ENCODE measurements around the gene POLA2. TPM values are rescaled to one million over a fixed set of nuclear protein-coding genes. Genes with fewer than 3 reads are reported as not detected.

Gene POLA2
- total RNA-seq, 1 experiment from 2014 or later, result 37.7 TPM

DNA sequence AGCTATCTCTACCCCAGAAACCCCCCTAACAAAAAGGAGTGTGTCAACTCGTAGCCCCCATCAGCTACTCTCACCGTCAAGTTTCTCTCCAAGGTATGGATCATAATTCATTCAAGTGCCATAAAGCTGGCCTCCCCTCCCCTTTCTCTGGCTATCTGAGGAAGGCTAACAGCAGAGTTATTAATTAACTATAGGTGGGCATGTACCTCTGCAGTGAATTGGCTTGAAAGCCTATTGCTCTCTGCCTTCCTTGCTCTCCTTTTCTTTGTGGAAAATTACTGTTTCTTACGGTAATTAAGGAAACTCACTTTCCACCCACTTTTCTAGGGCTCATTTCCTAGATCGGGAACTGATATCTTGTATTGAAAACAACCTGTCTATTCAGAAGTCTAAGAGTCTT, 14.1 kb downstream of the POLA2 start:
- Mint-ChIP-seq H3K36me3 (ENCODE audit: insufficient read depth in 1 of 3, low read depth in 3 of 3) (peaks cover 15 to 68% (median 55%) of the 10 kb centered on the region in 3 experiments; a peak in 6 of 7 replicates), H3K27me3 (ENCODE audit: low read depth) (no peaks in the 10 kb centered on the region)

More for the DNA sequence above, 14.1 kb downstream of the POLA2 start:
- Histone ChIP-seq H3K23me2 (ENCODE audit: insufficient read length, low read depth, low read length, poor library complexity, severe bottlenecking) (no peaks in the 10 kb centered on the region), H2AK5ac (ENCODE audit: insufficient read length, low read length) (no peak overlapping the region), H3K27ac (ENCODE audit: insufficient read length, low read depth, low read length) (no peak overlapping the region), H4K91ac (ENCODE audit: insufficient read length, low read depth, low read length) (no peak overlapping the region), H2BK20ac (ENCODE audit: low read depth, low read length, poor library complexity, severe bottlenecking) (no peak overlapping the region), H3K14ac (ENCODE audit: insufficient read depth, low read length) (no peak overlapping the region), H2AFZ (ENCODE audit: low read length) (no peak overlapping the region), H3K23ac (ENCODE audit: insufficient read length, low read depth, low read length) (no peak overlapping the region), H4K5ac (ENCODE audit: insufficient read length, low read depth, low read length) (no peak overlapping the region), H3K4ac (ENCODE audit: low read depth, low read length) (no peak overlapping the region), H3K9me3 (ENCODE audit: control insufficient read depth, low read depth, low read length) (no peaks in the 10 kb centered on the region), H4K20me1 (ENCODE audit: control insufficient read depth, insufficient read depth, insufficient read length) (no peaks in the 10 kb centered on the region), H3K18ac (ENCODE audit: insufficient read length, low read depth, low read length) (no peak overlapping the region), H2BK5ac (ENCODE audit: insufficient read length, low read length) (no peak overlapping the region), H2BK120ac (ENCODE audit: low read depth, low read length, poor library complexity, severe bottlenecking) (no peak overlapping the region), H4K8ac (replicated peaks; ENCODE audit: insufficient read length, low read depth, low read length) (no peak overlapping the region), H3K56ac (ENCODE audit: insufficient read length, low read depth, low read length) (no peak overlapping the region), H3K79me2 (ENCODE audit: insufficient read depth, low read length) (no peaks in the 10 kb centered on the region), H3K4me1 (ENCODE audit: insufficient read depth, low read length) (no peaks in the 10 kb centered on the region), H3K27me3 (ENCODE audit: insufficient read depth, low read length) (no peaks in the 10 kb centered on the region), H2BK15ac (ENCODE audit: low read depth, low read length) (no peak overlapping the region), H3K4me2 (ENCODE audit: insufficient read depth, insufficient read length, low read length) (no peak overlapping the region), H3K79me1 (ENCODE audit: insufficient read depth, low read depth, low read length, poor library complexity, severe bottlenecking) (no peaks in the 10 kb centered on the region), H2BK12ac (ENCODE audit: insufficient read length, low read depth, low read length) (no peak overlapping the region), H3T11ph (ENCODE audit: low read length) (no peak overlapping the region), H3K9ac (ENCODE audit: extremely low read depth, insufficient read length, low read length) (no peak overlapping the region)
- TF ChIP-seq CTCF (conservative IDR thresholded peaks at IDR 0.05), result no peak
- no CpG with 5 or more reads among the region's 4 CpGs for whole genome bisulfite sequencing (ENCODE audit: extremely low coverage, insufficient read length, low lambda C conversion rate)
- no peak overlapping the region for H3K27ac Mint-ChIP-seq
- peaks cover 0 to 3% of the 10 kb centered on the region in 2 experiments; a peak in 1 of 4 replicates for H3K4me1 Mint-ChIP-seq
- no peak overlapping the region for H3K4me3 Mint-ChIP-seq
- no peak for DNase-seq
- no peaks in the 10 kb centered on the region for H3K9me3 Mint-ChIP-seq

Measured in H9 (cell line).